HG03520 (cell line): ENCODE data around the gene RAD17.
"Not testable (repeated sequence)": the region's sequence is repeated elsewhere in the genome, so short reads cannot be mapped to it uniquely, and the experiment has no call there.

Source experiments
- ATAC-seq: cut with Tn5 transposase; IDR thresholded peaks from one replicate; pipeline ENCODE4 v1.9.1; 2021; ENCODE audit warnings: mild to moderate bottlenecking, moderate library complexity; ENCODE audit not compliant: unreplicated experiment

Gene RAD17

GRCh38 chr5:69455428-69455988 lies 85.9 kb downstream of the RAD17 start:
- ATAC-seq = not testable (repeated sequence)

GRCh38 chr5:69462170-69462569 lies 92.6 kb downstream of the RAD17 start:
- no peak for ATAC-seq
